Inflammatory macrophage treated with lipopolysaccharide for 4 hours (primary cell): ENCODE measurements around the gene KLHL13.
"Not testable (repeated sequence)": the region's sequence is repeated elsewhere in the genome, so short reads cannot be mapped to it uniquely, and the experiment has no call there.

ENCODE experiments used
- DNase-seq: peaks from one replicate; pipeline ENCODE4 v3.0.0-alpha.2; 2020

Gene KLHL13

DNA sequence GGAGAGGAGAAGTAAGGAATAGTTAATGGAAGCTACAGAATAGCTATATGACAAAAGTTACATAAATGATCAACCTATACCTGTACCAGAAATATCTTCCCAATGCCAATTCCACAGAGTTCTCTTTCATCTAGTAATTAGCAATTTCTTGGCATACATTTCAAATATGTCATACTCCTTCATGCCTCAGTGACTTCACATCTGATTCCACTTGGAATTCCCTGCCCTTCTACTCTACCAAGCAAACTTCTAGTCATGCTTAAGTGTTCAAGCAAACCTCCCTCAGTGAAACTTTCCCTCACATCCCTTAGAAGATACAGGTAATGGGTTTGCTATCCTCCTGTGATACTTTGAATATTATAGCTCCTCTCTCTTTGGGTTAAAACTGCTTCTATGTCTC, 127.1 kb downstream of the KLHL13 start:
- no peak for DNase-seq

DNA sequence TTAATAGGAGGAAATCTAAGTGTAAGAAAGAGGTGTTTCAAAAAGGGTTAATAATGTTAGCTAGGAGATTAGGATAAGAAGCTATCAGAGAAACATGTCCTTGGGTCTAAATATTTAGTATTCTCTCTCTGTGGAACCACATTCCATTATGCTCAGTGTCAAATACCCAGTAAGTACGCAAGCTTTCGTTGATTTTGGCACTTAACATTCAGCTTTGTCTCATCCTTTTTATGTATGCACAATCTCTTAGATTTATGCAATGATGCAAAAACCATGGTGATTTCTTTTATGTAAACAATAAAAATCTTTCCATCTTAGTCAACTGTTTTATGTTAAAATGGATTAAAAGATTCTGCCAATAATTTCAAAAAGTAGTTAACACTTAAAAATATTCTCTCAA, 129.2 kb downstream of the KLHL13 start:
- DNase-seq = no peak

DNA sequence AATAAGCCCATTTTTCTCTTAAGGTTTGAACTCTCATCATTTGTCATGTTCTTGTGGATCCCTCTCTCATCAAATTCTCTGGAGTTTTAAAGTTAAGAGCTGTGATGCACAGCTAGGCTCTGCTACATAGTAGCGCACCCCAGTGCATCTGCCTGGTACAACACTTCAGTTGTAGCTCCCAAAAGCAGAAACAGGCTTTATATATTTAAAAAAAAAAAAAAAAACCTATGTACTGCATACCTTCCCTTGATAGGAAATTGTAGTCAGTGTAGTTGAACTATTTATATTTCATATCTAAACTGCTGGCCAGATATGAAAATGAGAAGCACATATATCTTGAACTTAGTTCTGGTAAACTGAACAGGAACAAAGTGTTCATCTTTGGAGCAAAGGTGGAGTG, 131.4 kb downstream of the KLHL13 start:
- DNase-seq = no peak

DNA sequence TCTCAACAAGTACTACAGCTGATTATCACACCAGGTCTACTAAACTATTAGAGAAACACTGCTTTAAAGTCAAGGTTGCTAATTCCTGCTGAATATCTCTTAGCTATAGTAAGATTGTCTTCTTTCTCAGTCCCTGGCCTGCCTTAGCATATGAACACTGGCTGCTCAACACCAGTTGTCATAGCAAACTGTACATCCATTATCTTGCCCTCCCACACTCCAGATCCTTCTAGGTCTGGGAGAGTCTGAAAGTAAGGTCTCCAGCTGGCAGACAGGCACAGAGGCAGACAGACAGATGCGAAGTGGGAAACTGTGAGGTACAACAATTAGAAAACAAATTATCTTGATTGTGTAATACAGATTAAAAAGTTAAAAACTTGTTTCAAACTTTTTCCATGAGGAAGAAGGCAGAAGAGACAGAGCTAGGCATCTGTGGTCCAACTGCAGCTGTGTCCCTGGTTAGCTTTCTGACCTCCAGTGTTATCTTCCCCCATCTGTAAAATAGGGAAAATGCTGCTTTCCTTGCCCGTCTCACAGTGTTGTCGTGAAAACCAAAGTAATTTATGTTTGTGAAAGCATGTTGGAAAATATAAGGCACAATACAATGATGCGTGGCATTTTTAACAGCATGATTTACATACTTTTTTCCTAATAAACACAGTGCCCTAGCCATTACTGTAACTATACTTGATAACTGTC, 133.8 kb downstream of the KLHL13 start:
- DNase-seq = no peak

- DNase-seq = no peak
These were observed 138.2 kb downstream of the KLHL13 start for GRCh38 chrX:117978402-117978801.

DNA sequence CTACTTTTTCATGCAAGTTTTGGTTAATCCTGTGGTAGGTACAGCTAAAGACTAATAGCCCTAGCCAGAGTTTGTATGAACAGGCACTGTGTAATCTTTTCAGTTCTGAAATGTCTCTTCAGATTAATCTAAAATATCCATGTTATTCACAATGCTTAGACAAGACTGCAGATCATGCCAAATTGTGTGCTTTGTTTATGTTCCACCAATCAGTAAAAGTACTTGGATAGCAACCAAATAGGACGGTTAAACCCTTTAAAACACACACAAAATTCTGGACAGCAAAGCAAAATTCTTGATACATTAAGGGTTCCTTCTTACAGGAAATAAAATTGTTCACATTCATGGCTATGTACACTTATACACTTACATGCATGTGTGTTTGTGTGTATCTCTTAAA, 139.1 kb downstream of the KLHL13 start:
- DNase-seq = no peak

- no peak for DNase-seq
These were observed 143.4 kb downstream of the KLHL13 start for GRCh38 chrX:117973110-117973807.

GRCh38 chrX:117972711-117973109, 143.9 kb downstream of the KLHL13 start:
- no peak for DNase-seq

DNA sequence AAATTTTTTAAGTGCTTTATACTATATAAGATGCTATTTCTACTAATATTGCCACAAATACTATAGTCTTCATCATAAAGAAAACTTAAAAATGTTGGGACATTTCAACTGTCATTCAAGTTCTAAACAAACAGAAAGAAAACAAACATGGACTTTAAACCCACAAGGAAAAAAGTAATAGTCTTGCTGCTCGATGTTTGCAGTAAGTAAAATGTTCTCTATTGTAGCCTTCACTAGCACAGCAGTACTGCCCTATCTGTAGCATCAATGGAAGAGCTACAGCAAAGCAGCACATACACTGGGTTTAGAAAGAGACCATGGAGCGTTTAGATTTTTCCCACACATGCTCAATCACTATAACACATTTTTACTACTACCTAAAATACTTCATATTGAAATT, 146.8 kb downstream of the KLHL13 start:
- DNase-seq = no peak

- no peak for DNase-seq
These were observed 147.3 kb downstream of the KLHL13 start for GRCh38 chrX:117969328-117969727.

DNA sequence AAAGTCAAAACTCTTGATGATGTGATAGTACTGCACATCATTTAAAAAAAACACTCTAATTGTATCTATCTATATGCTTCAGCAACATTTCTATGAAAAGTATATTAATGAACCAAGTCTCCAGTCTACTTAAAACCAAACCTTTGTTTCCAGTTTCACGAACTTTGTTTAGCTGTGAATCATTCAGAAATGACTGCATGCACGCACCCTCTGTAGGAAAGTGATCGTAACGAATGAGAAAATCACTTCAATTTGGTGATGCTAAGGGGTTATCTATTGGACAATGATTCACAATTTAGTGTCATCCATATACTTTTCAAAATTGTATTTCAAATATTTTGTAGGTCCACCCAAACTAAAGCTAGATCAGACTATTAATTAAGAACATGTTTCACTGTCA, 157.6 kb downstream of the KLHL13 start:
- DNase-seq = no peak

DNA sequence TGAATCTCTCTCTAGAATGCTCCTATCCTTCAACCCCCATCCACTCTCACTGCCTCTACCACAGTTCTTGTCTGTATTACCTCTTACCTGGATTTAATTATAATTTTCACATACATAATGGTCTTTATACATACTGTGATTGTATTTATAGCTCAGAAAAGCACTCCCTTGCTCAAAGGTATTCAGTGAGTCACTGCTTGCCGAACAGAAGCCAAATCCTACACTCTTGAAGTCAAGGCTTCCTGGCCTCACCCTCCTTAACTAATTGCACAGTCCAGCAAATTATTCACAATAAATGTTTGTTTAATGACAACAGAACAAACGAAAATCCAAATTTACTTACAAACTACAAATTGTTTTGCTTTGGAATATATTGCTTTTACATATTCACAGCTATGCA, 159.5 kb downstream of the KLHL13 start:
- DNase-seq = no peak

GRCh38 chrX:117939296-117939695, 177.3 kb downstream of the KLHL13 start:
- DNase-seq = not testable (repeated sequence)

DNA sequence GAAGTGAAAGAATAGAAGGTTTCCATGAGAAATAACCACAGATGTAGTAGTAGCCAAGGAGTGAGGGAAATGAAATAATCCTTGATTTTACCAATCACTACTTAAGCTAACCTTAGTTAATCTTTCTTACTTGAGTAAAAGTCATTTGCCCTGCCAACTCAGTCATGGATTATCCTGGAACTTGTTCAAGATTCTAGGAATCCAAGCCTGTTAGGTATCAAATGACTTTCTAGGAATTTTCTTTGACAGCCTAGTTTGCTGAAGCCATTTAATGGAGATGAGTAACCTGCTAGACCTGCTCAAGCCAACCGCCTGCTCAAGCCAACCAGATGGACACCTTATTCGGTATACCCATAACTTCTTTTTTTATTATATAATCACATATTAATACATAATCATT, 180.5 kb downstream of the KLHL13 start:
- no peak for DNase-seq

GRCh38 chrX:117930116-117930515, 186.5 kb downstream of the KLHL13 start:
- DNase-seq = not testable (repeated sequence)

DNA sequence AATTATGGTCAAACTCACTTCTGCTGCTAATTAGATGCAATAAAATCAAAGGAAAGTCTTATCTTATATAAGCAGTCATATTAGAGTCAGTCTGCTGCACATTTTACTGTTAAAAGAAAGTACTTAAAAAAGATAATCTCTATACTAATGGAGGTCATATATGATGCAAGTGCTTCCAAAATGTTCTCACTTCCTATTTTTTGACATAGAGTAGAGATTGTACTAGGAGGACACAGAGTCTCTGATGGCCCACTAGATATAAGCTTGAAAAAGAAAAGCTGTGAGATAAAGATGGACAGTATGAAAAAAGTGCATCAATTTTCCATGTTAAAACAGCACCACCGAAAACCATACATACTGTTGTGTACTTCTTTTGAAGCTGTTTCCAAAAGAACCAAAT, 196.9 kb downstream of the KLHL13 start:
- no peak for DNase-seq

GRCh38 chrX:117910216-117910615, 206.4 kb downstream of the KLHL13 start:
- no peak for DNase-seq

GRCh38 chrX:117898226-117898625, 218.4 kb downstream of the KLHL13 start:
- no peak for DNase-seq

DNA sequence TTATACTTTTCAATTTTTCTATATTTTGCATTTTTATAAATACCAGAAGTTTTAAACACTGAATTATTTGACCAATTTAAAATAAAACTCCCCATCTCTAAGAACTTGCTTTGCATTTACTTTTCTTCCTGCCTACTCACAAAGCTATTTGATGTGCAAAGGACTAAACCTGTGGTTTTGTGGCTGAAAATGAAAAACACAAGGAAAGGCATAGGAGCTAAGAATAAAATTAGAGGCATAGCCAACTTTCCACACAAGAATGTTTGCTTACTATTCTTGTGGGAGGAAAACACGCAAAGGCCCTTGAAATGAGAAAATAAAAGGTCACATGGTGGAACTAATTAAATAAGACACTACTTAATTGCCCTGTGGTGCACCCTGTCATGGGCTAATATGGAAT, 221.2 kb downstream of the KLHL13 start:
- no peak for DNase-seq

DNA sequence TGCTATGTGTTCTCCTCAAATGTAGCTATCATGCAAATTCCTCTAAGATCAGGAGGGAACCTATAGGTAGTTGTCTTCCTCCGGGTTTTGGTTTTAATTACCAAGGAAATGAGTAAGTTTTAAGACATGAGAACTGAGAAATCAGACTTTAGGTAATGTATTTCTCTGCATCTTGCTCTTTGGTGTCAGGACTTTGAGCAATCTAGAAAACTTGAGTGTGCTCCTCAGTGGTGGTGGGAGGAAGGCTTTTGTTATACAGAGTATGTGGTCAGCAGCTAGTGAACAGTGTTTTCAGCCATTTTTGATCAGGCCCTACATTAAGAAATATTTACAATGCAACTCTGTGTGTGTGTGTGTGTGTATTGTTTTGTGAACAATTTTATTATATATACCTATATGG, 224.1 kb downstream of the KLHL13 start:
- no peak for DNase-seq

DNA sequence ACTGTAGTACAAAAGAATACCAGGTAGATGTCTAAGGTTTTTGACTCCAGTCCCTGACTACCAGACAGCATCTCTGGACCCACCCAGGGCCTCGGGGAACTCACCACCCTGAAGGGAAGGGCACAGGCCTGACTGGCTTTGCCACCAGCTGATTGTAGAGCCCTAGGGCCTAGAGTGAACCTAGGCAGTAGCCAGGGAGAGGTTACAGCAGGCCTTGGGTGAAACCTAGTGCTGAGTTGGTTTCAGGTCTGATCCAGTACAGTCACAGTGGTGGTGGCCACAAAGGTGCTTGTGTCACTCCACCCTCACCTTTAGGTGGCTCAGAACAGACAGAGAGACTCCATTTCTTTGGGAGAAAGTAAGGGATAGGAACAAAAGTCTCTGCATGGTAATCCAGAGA, 244.8 kb downstream of the KLHL13 start:
- DNase-seq = no peak

- no peak for DNase-seq
These were observed 256.1 kb downstream of the KLHL13 start for GRCh38 chrX:117860517-117860916.

GRCh38 chrX:117854806-117855205, 261.8 kb downstream of the KLHL13 start:
- no peak for DNase-seq

DNA sequence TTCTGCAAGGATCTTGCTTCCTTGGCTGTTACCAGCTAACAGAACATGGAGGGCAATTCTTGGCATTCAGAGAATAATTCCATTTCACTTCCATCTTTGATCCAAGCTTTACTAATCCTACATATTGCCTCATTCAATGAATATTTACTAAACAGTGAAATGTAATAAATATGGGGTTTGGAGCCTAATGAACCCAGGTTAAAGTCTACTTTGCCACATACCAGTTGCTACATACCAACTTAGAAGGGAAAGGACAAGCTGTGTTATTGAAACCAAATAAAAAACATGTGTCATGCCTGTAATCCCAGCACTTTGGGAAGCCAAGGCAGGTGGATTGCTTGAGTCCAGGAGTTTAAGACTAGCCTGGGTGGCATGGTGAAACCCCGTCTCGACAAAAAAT, 265.6 kb downstream of the KLHL13 start:
- DNase-seq = no peak
